Esophagus muscularis mucosa (tissue), 4 donors: ENCODE results near the gene PRSS16.

Experiments
- CTCF ChIP-seq, 3 experiments: fragments of 200-600 bp in 2 of 3; fragments of 450-650 bp in 1 of 3; sonication (generic) in 2 of 3; IDR thresholded peaks; one replicate each; pipeline ENCODE4 v1.5.1; 2017 to 2019; ENCODE audit warnings: antibody characterized with exemption in 3 of 3, mild to moderate bottlenecking in 2 of 3, moderate library complexity in 1 of 3
- EP300 ChIP-seq: sonication (generic); formaldehyde crosslinking; IDR thresholded peaks from one replicate; pipeline ENCODE4 v1.6.1; 2017; ENCODE audit warnings: antibody characterized with exemption
- POLR2A ChIP-seq: fragments of 450-650 bp; IDR thresholded peaks from one replicate; pipeline ENCODE4 v1.6.1; 2017; ENCODE audit warnings: antibody characterized with exemption, moderate library complexity, mild to moderate bottlenecking, low read depth
- POLR2AphosphoS5 ChIP-seq, 2 donors: sonication (generic); formaldehyde crosslinking; IDR thresholded peaks; one replicate each; pipeline ENCODE4 v1.6.1; 2017; ENCODE audit warnings: antibody characterized with exemption in 2 of 2

GRCh38 chr6:27216874-27217273, 30.6 kb upstream of the PRSS16 start:
- TF ChIP-seq POLR2A, result no peak
- no peak for TF ChIP-seq CTCF (IDR thresholded peaks at IDR 0.05)
- TF ChIP-seq EP300, result no peak
- TF ChIP-seq POLR2AphosphoS5 (IDR thresholded peaks at IDR 0.05), result no peak
